Measurements from ENCODE around the gene CDS1.
"Not testable (repeated sequence)": the region's sequence is repeated elsewhere in the genome, so short reads cannot be mapped to it uniquely, and the experiment has no call there.

CDS1 gene

GRCh38 chr4:84614891-84615290 is 32.0 kb downstream of the CDS1 start:
- DNase-seq = peak; percentile 92

- DNase-seq = no peak
Observed at GRCh38 chr4:84615355-84615754, 32.4 kb downstream of the CDS1 start.

GRCh38 chr4:84622959-84623358 is 40.0 kb downstream of the CDS1 start:
- no peak for DNase-seq

GRCh38 chr4:84623661-84624060 is 40.7 kb downstream of the CDS1 start:
- no peak for DNase-seq

GRCh38 chr4:84626673-84627072 is 43.7 kb downstream of the CDS1 start:
- no peak for DNase-seq

- DNase-seq = no peak
Observed at GRCh38 chr4:84631573-84631972, 48.6 kb downstream of the CDS1 start.

- no peak for DNase-seq
Observed at GRCh38 chr4:84632092-84632491, 49.2 kb downstream of the CDS1 start.

- DNase-seq = no peak
Observed at GRCh38 chr4:84634961-84635360, 52.0 kb downstream of the CDS1 start.

GRCh38 chr4:84638092-84638491 is 55.2 kb downstream of the CDS1 start:
- no peak for DNase-seq

GRCh38 chr4:84639145-84639544 is 56.2 kb downstream of the CDS1 start:
- no peak for DNase-seq

- no peak for DNase-seq
Observed at GRCh38 chr4:84644087-84644486, 61.2 kb downstream of the CDS1 start.

GRCh38 chr4:84647312-84647884 is 64.5 kb downstream of the CDS1 start:
- DNase-seq = peak; percentile 10

GRCh38 chr4:84648178-84648577 is 65.3 kb downstream of the CDS1 start:
- DNase-seq = no peak

- DNase-seq = no peak
Observed at GRCh38 chr4:84648863-84649647, 66.1 kb downstream of the CDS1 start.

- no peak for DNase-seq
Observed at GRCh38 chr4:84651499-84651898, 68.6 kb downstream of the CDS1 start.

- DNase-seq = no peak
Observed at GRCh38 chr4:84652478-84652877, 69.6 kb downstream of the CDS1 start.

GRCh38 chr4:84660606-84661005 is 77.7 kb downstream of the CDS1 start:
- DNase-seq = no peak

GRCh38 chr4:84661191-84661939 is 78.4 kb downstream of the CDS1 start:
- DNase-seq = no peak

- not testable (repeated sequence) for DNase-seq
Observed at GRCh38 chr4:84664767-84665166, 81.8 kb downstream of the CDS1 start.

GRCh38 chr4:84666439-84666838 is 83.5 kb downstream of the CDS1 start:
- DNase-seq = no peak

GRCh38 chr4:84669201-84669600 is 86.3 kb downstream of the CDS1 start:
- no peak for DNase-seq

GRCh38 chr4:84672177-84672576 is 89.2 kb downstream of the CDS1 start:
- DNase-seq = no peak

GRCh38 chr4:84673475-84674240 is 90.7 kb downstream of the CDS1 start:
- DNase-seq = no peak

Data from eye (tissue), 1 donor.